ENCODE measurements around the gene F5. TPM values are rescaled to one million over a fixed set of nuclear protein-coding genes. Genes with fewer than 3 reads are reported as not detected.

Gene F5
- total and polyA plus RNA-seq, 7 donors = under 0.01 to 1.0 (median 0.54) TPM; not detected in 2

- TF ChIP-seq POLR2A (IDR thresholded peaks at IDR 0.05) (no peak), POLR2AphosphoS5 (IDR thresholded peaks at IDR 0.05) (no peak), EP300 (IDR thresholded peaks at IDR 0.05) (no peak)
- TF ChIP-seq, protein P1, sequence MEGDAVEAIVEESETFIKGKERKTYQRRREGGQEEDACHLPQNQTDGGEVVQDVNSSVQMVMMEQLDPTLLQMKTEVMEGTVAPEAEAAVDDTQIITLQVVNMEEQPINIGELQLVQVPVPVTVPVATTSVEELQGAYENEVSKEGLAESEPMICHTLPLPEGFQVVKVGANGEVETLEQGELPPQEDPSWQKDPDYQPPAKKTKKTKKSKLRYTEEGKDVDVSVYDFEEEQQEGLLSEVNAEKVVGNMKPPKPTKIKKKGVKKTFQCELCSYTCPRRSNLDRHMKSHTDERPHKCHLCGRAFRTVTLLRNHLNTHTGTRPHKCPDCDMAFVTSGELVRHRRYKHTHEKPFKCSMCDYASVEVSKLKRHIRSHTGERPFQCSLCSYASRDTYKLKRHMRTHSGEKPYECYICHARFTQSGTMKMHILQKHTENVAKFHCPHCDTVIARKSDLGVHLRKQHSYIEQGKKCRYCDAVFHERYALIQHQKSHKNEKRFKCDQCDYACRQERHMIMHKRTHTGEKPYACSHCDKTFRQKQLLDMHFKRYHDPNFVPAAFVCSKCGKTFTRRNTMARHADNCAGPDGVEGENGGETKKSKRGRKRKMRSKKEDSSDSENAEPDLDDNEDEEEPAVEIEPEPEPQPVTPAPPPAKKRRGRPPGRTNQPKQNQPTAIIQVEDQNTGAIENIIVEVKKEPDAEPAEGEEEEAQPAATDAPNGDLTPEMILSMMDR (IDR thresholded peaks at IDR 0.05) = no peak
- no peaks in the 10 kb centered on the region for H3K27me3 ChIP-seq
- H3K4me1 ChIP-seq = no peaks in the 10 kb centered on the region
- no peak overlapping the region for H3K4me3 ChIP-seq
- intact Hi-C loops (cut with DNase I) = no loop called here
- no peaks in the 10 kb centered on the region for H3K9me3 ChIP-seq
- WGBS, 2 donors = 78 to 93% methylated on average over 3 of the region's 3 CpGs
- H3K36me3 ChIP-seq = no peaks in the 10 kb centered on the region
- H3K27ac ChIP-seq = no peak overlapping the region
- no peak for DNase-seq
Observed at GRCh38 chr1:169530448-169530847, 55.8 kb downstream of the F5 start.

GRCh38 chr1:169529068-169529642 is 57.1 kb downstream of the F5 start:
- no peaks in the 10 kb centered on the region for H3K27me3 ChIP-seq
- H3K4me1 ChIP-seq = no peaks in the 10 kb centered on the region
- no peak for DNase-seq
- TF ChIP-seq, protein P1 (IDR thresholded peaks at IDR 0.05) = no peak
- TF ChIP-seq EP300 (IDR thresholded peaks at IDR 0.05) (no peak), POLR2AphosphoS5 (IDR thresholded peaks at IDR 0.05) (no peak)
- 13 to 26% methylated on average over 3 of the region's 3 CpGs for WGBS, 2 donors
- no peak overlapping the region for H3K4me3 ChIP-seq
- H3K36me3 ChIP-seq = no peaks in the 10 kb centered on the region
- no peaks in the 10 kb centered on the region for H3K9me3 ChIP-seq
- intact Hi-C loops (cut with DNase I) = no loop called here
- no peak overlapping the region for H3K27ac ChIP-seq

DNA sequence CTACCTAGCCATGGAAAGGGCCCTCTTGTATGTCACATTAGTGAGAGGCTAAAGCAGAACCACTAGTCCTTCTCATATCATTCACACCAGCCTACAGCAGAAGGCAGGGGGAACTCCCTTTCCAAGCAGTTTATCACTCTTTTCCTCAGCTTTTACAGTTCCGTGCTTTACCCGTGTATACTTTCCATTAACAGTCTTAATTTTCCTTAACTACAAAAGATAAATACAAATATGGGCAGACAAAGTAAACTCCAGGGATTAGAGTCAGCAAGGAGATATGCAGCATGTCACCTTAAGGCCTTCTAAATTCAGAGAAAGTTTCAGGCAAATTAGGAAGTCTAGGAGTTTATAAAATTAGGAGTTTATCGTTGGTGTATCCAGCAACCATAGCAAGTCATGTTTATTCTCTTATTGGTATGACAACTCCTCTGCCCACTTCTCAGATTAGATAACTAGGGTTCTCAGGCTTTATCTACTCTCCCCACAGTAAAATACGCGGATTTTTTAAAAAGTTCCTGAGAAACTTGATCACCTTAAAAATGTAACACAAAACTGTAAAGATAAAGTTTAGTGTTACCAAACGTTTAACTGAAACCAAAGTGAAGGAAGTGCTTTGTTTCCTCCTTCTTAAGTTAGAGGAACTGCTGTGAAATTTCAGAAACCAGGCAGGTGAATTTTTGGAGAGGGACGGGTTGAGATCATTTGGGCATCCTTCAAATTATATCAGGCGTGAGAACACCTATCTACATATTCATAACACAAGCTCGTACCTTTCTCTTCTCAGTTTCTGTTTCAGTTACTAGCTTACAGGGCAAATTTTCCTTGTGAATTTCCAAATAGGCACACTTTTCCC is 57.8 kb downstream of the F5 start:
- 19 to 41% methylated on average over 9 of the region's 9 CpGs for WGBS, 2 donors
- H3K27ac ChIP-seq = no peak overlapping the region
- H3K27me3 ChIP-seq = no peaks in the 10 kb centered on the region
- no peaks in the 10 kb centered on the region for H3K4me1 ChIP-seq
- DNase-seq = no peak
- H3K9me3 ChIP-seq = no peaks in the 10 kb centered on the region
- no peak for TF ChIP-seq EP300 (IDR thresholded peaks at IDR 0.05)
- TF ChIP-seq, protein P1 (IDR thresholded peaks at IDR 0.05) = no peak
- no peak for TF ChIP-seq POLR2A (IDR thresholded peaks at IDR 0.05)
- TF ChIP-seq POLR2AphosphoS5 (IDR thresholded peaks at IDR 0.05) = no peak
- H3K36me3 ChIP-seq = no peaks in the 10 kb centered on the region
- no peak overlapping the region for H3K4me3 ChIP-seq
- intact Hi-C loops (cut with DNase I) = no loop called here

DNA sequence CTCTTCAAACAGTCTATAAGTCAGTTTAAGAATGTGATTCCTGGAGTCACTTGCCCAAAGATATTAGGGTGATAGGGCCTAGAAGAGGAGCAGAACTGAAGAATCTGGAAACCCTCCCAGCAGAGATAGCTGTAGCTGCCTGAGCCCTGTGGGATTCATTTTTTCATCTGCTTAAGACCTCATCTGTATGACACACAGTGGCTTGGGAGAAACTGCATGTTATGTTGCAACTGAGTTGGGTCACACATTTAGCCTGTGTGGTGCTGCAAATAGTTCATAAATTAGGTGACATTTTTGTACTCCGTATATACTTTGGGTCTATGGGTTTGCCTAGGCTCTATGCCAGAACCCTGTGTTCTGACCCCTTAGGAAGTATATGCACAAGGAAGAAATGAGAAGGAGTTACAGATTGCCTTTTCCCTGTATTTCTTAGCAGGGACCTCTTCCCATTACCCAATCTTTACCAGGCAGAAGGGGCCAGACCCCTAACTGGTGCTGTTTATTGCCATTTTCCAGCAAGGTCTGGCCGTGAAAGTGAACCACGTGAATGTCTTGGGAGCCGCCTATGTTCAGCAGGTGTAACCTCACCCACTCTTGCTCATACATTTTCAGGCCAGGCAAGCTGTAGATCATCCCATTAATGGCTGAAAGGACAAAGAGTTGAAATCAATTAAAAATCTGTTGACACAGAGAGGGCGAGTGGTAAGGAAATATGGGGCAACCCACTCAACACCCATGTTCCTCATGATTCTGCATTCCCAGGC is 58.6 kb downstream of the F5 start:
- intact Hi-C loops (cut with DNase I) = no loop called here
- H3K36me3 ChIP-seq = no peaks in the 10 kb centered on the region
- no peaks in the 10 kb centered on the region for H3K9me3 ChIP-seq
- H3K27ac ChIP-seq = no peak overlapping the region
- TF ChIP-seq, protein P1 (IDR thresholded peaks at IDR 0.05) = no peak
- TF ChIP-seq POLR2AphosphoS5 (IDR thresholded peaks at IDR 0.05) (no peak), EP300 (IDR thresholded peaks at IDR 0.05) (no peak), POLR2A (IDR thresholded peaks at IDR 0.05) (no peak)
- no peak for DNase-seq
- 20 to 68% methylated on average over 5 of the region's 5 CpGs for WGBS, 2 donors
- no peaks in the 10 kb centered on the region for H3K27me3 ChIP-seq
- H3K4me1 ChIP-seq = no peaks in the 10 kb centered on the region
- no peak overlapping the region for H3K4me3 ChIP-seq

Data from sigmoid colon (tissue), 7 donors.